ENCODE data around the gene ANKRD44.

ANKRD44 gene

GRCh38 chr2:197237291-197238042 is 73.1 kb downstream of the ANKRD44 start:
- DNase-seq (ENCODE audit: low read depth), result no peak

- no peak for DNase-seq (ENCODE audit: low read depth)
Measured at GRCh38 chr2:197236816-197237215, 73.8 kb downstream of the ANKRD44 start.

GRCh38 chr2:197236159-197236558 is 74.4 kb downstream of the ANKRD44 start:
- DNase-seq (ENCODE audit: low read depth), result no peak

- no peak for DNase-seq (ENCODE audit: low read depth)
Measured at GRCh38 chr2:197235711-197236110, 74.9 kb downstream of the ANKRD44 start.

GRCh38 chr2:197234671-197235191 is 75.8 kb downstream of the ANKRD44 start:
- no peak for DNase-seq (ENCODE audit: low read depth)

- no peak for DNase-seq (ENCODE audit: low read depth)
Measured at GRCh38 chr2:197233473-197233872, 77.1 kb downstream of the ANKRD44 start.

GRCh38 chr2:197232010-197232409 is 78.6 kb downstream of the ANKRD44 start:
- DNase-seq (ENCODE audit: low read depth), result no peak

GRCh38 chr2:197229509-197230443 is 80.8 kb downstream of the ANKRD44 start:
- DNase-seq (ENCODE audit: low read depth), result no peak

GRCh38 chr2:197223451-197223850 is 87.1 kb downstream of the ANKRD44 start:
- DNase-seq (ENCODE audit: low read depth), result no peak

- no peak for DNase-seq (ENCODE audit: low read depth)
Measured at GRCh38 chr2:197219636-197220035, 90.9 kb downstream of the ANKRD44 start.

- no peak for DNase-seq (ENCODE audit: low read depth)
Measured at GRCh38 chr2:197217541-197217940, 93.0 kb downstream of the ANKRD44 start.

GRCh38 chr2:197216361-197216979 is 94.1 kb downstream of the ANKRD44 start:
- DNase-seq (ENCODE audit: low read depth), result no peak

GRCh38 chr2:197215748-197216360 is 94.7 kb downstream of the ANKRD44 start:
- DNase-seq (ENCODE audit: low read depth), result no peak

- DNase-seq (ENCODE audit: low read depth), result no peak
Measured at GRCh38 chr2:197212344-197213262, 98.0 kb downstream of the ANKRD44 start.

GRCh38 chr2:197211881-197212342 is 98.7 kb downstream of the ANKRD44 start:
- no peak for DNase-seq (ENCODE audit: low read depth)

GRCh38 chr2:197210430-197210829 is 100.2 kb downstream of the ANKRD44 start:
- DNase-seq (ENCODE audit: low read depth), result no peak

- no peak for DNase-seq (ENCODE audit: low read depth)
Measured at GRCh38 chr2:197209742-197210408, 100.7 kb downstream of the ANKRD44 start.

- DNase-seq (ENCODE audit: low read depth), result no peak
Measured at GRCh38 chr2:197209246-197209645, 101.3 kb downstream of the ANKRD44 start.

GRCh38 chr2:197208841-197209240 is 101.7 kb downstream of the ANKRD44 start:
- DNase-seq (ENCODE audit: low read depth), result no peak

GRCh38 chr2:197208024-197208423 is 102.6 kb downstream of the ANKRD44 start:
- DNase-seq (ENCODE audit: low read depth), result no peak

Measured in GM04504 (cell line).